Fibroblast of lung (primary cell): Measurements from ENCODE around the gene MYRIP.

Experiments used
- CTCF ChIP-seq, 2 donors: IDR thresholded peaks in 1 of 2; conservative IDR thresholded peaks in 1 of 2; 1 replicate in 1 of 2; 2 replicates in 1 of 2; pipeline ENCODE4 v1.5.1; 2011 to 2012; ENCODE audit warnings: low read length in 2 of 2, control low read depth in 1 of 2, inconsistent platforms in 1 of 2, low read depth in 1 of 2, mild to moderate bottlenecking in 1 of 2
- EZH2 ChIP-seq: IDR thresholded peaks from 2 replicates; pipeline ENCODE4 v1.5.1; 2012; ENCODE audit warnings: low read length, control low read depth, mild to moderate bottlenecking; ENCODE audit errors: missing control alignments

DNA sequence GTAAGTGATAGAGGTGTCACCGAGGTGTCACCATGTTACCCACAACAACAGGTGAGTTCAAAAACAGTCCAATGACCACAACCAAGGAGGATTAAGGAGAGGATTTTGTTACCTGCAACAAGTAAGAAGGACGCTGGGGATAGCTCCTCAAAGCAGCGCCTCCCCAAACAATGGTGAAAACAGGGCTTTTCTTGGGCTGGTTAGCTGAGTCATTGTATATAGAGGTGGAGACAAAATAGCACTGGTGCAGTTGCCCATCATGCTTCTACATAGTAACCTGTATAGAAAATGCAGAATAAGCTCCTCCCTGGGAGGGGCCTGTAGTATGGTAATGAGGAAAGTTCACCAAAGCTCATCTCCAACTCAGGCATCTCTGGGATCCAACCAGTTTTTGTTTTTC, 383.2 kb downstream of the MYRIP start:
- TF ChIP-seq CTCF (conservative IDR thresholded peaks at IDR 0.05 in 1 of 2, IDR thresholded peaks at IDR 0.05 in 1 of 2; ENCODE audit: low read depth in 1 of 2, low read length in 2 of 2): no peak
- TF ChIP-seq EZH2: no peak
